SK-MEL-5 (cell line): Measurements from ENCODE around the gene CDSN. TPM values are rescaled to one million over a fixed set of nuclear protein-coding genes. Genes with fewer than 3 reads are reported as not detected.
"Not testable (repeated sequence)": the region's sequence is repeated elsewhere in the genome, so short reads cannot be mapped to it uniquely, and the experiment has no call there.

Experiments
- DNase-seq: peaks from one replicate; pipeline ENCODE4 v3.0.0-alpha.2; 2016; ENCODE audit warnings: low read depth, low spot score
- in situ Hi-C: cut with HindIII; loops from 2 replicates; pipeline ENCODE4 v1.10.0; 2016; ENCODE audit warnings: low sequenced_read_pairs, high pct_unique_total_duplicates, low pct_unique_long_range_greater_than_20kb
- small RNA-seq, 2 experiments: library from RNA; depleted of rRNA; stranded (forward); fragments of <200 nt; gene quantifications; one replicate each; pipeline ENCODE3, GENCODE V24; 2014
- total RNA-seq: library from RNA; depleted of rRNA; stranded (reverse); fragments of >200 nt; shearing (Covaris generic); gene quantifications from 2 replicates; pipeline ENCODE4 v1.2.3, GENCODE V29; 2014; rRNA removed

The CDSN gene
- total RNA-seq, 1 experiment from 2014 or later: not detected

- peak; percentile 78 for DNase-seq
- in situ Hi-C loops: no loop called here
Observed at GRCh38 chr6:31070711-31071197, 49.5 kb downstream of the CDSN start.

GRCh38 chr6:31068669-31069340 lies 51.4 kb downstream of the CDSN start:
- in situ Hi-C loops: no loop called here
- peak; percentile 89 for DNase-seq

- in situ Hi-C loops, DNase-seq: not testable (repeated sequence)
Observed at GRCh38 chr6:31067891-31068668, 52.2 kb downstream of the CDSN start.

GRCh38 chr6:31067028-31067427 lies 53.2 kb downstream of the CDSN start:
- in situ Hi-C loops: not testable (repeated sequence)

GRCh38 chr6:31065556-31065955 lies 54.7 kb downstream of the CDSN start:
- no peak for DNase-seq
- in situ Hi-C loops: no loop called here

More at GRCh38 chr6:31067028-31067427, 53.2 kb downstream of the CDSN start:
- not testable (repeated sequence) for DNase-seq

Small RNA genes within 50 kb of the gene (small RNA-seq; reads per million reads assigned to genes)
- gene POLR2LP1: 0 reads per million in 2 experiments
- 0 to 0.05 reads per million in 2 experiments for gene RNU6-1133P

Other genes with a start within 250 kb of the CDSN start
- 33.2 and 34.1 TPM in 2 replicates for gene DDR1, start 235.9 kb downstream of the CDSN start, total RNA-seq
- gene GTF2H4, start 212.2 kb downstream of the CDSN start, total RNA-seq: 16.3 and 18.0 TPM in 2 replicates
- gene VARS2, start 206.2 kb downstream of the CDSN start, total RNA-seq: 36.5 and 44.1 TPM in 2 replicates
- not detected in 2 replicates for gene SFTA2, start 188.3 kb downstream of the CDSN start, total RNA-seq
- gene MUCL3, start 179.5 kb downstream of the CDSN start, total RNA-seq: not detected in 2 replicates
- gene MUC21, start 136.7 kb downstream of the CDSN start, total RNA-seq: not detected in 2 replicates
- gene MUC22, start 110.0 kb downstream of the CDSN start, total RNA-seq: not detected in 2 replicates
- gene C6orf15, start 7.9 kb downstream of the CDSN start, total RNA-seq: not detected in 2 replicates
- not detected in 2 replicates for gene PSORS1C1, start 5.6 kb downstream of the CDSN start, total RNA-seq
- not detected in 2 replicates for gene PSORS1C2, start 18.6 kb upstream of the CDSN start, total RNA-seq
- gene CCHCR1, start 37.4 kb upstream of the CDSN start, total RNA-seq: 12.0 and 13.4 TPM in 2 replicates
- gene TCF19, start 38.1 kb upstream of the CDSN start, total RNA-seq: 14.3 and 16.1 TPM in 2 replicates
- gene POU5F1, start 50.2 kb upstream of the CDSN start, total RNA-seq: not detected in 2 replicates
- gene HLA-C, start 151.6 kb upstream of the CDSN start, total RNA-seq: 131 and 136 TPM in 2 replicates
- gene HLA-B, start 236.7 kb upstream of the CDSN start, total RNA-seq: 179 and 192 TPM in 2 replicates